Lung (tissue), 12 donors: ENCODE results near the gene SDK1. TPM values are rescaled to one million over a fixed set of nuclear protein-coding genes. Genes with fewer than 3 reads are reported as not detected.

ENCODE experiments used
- ATAC-seq: fragments of 200-7000 bp; cut with Tn5 transposase; one replicate; pipeline ENCODE4 v1.9.1; 2020; ENCODE audit warnings: moderate number of reproducible peaks; ENCODE audit not compliant: insufficient read depth, low FRiP score
- DNase-seq, 3 donors: peaks; one replicate each; pipeline ENCODE4 v3.0.0-alpha.2; 2013 to 2017
- H3K27ac ChIP-seq, 2 donors: one replicate each; pipeline ENCODE4 v1.5.1; 2013; ENCODE audit warnings: mild to moderate bottlenecking in 2 of 2, moderate library complexity in 2 of 2, control low read depth in 1 of 2, inconsistent platforms in 1 of 2, low read depth in 1 of 2, low read length in 1 of 2
- H3K27me3 ChIP-seq, 3 donors: one replicate each; pipeline ENCODE4 v1.5.1; 2013; ENCODE audit warnings: low read length in 2 of 3; ENCODE audit not compliant: control insufficient read depth in 3 of 3, insufficient read depth in 3 of 3
- H3K36me3 ChIP-seq, 4 donors: one replicate each; pipeline ENCODE4 v1.5.1; 2013; ENCODE audit warnings: low read length in 4 of 4, mild to moderate bottlenecking in 1 of 4, moderate library complexity in 1 of 4; ENCODE audit not compliant: control insufficient read depth in 4 of 4, insufficient read depth in 4 of 4
- H3K4me1 ChIP-seq, 5 donors: one replicate each; pipeline ENCODE4 v1.5.1; 2013; ENCODE audit warnings: low read length in 5 of 5, mild to moderate bottlenecking in 2 of 5, moderate library complexity in 1 of 5; ENCODE audit not compliant: control insufficient read depth in 5 of 5, insufficient read depth in 5 of 5
- H3K4me3 ChIP-seq: one replicate; pipeline ENCODE4 v1.5.1; 2013; ENCODE audit warnings: mild to moderate bottlenecking, control low read depth, moderate library complexity
- H3K9ac ChIP-seq, 2 donors: one replicate each; pipeline ENCODE4 v1.5.1; 2013; ENCODE audit warnings: low read length in 2 of 2, control low read depth in 1 of 2; ENCODE audit not compliant: insufficient read depth in 1 of 2
- H3K9me3 ChIP-seq, 4 donors: one replicate each; pipeline ENCODE4 v1.5.1; 2013; ENCODE audit warnings: low read length in 3 of 4, mild to moderate bottlenecking in 1 of 4, moderate library complexity in 1 of 4; ENCODE audit not compliant: control insufficient read depth in 4 of 4, insufficient read depth in 3 of 4
- WGBS, 2 donors: extraction: QIAGEN DNeasy Blood & Tissue Kit; methylation state at CpG; one replicate each; pipeline ENCODE4 v1.1.7; 2013; 5-methylcytosine and 5-hydroxymethylcytosine counted together
- polyA plus RNA-seq, 2 donors: library from polyadenylated mRNA; stranded (reverse); fragments of 200-250 nt; gene quantifications; one replicate each; pipeline ENCODE4 v1.2.1, GENCODE V29; 2013
- total RNA-seq, 2 donors: library from RNA; depleted of rRNA in 1 of 2; stranded (reverse); fragments of >200 nt in 1 of 2; gene quantifications; one replicate each; pipeline ENCODE4 v1.2.1, GENCODE V29; 2014 to 2021
- TF ChIP-seq, protein P1 (sequence below): IDR thresholded peaks from 2 replicates; pipeline ENCODE4 v1.5.1; 2012; ENCODE audit warnings: mild to moderate bottlenecking; ENCODE audit errors: control extremely low read depth, extremely low read depth
- donor health status: control.
- donor health status: control.
- donor health status: Bipolar disorder and iron deficiency.
- donor health status: healthy.
- donor health status: DM: yes; HTN: yes; CAD: no.

The SDK1 gene
- total and polyA plus RNA-seq, 4 donors: 3.7 to 30.1 (median 12.7) TPM

- Histone ChIP-seq H3K27me3 (no peaks in the 10 kb centered on the region), H3K9ac (no peak overlapping the region), H3K36me3 (peaks cover 0 to 13% (median 4%) of the 10 kb centered on the region in 4 donors), H3K4me1 (no peaks in the 10 kb centered on the region), H3K27ac (no peak overlapping the region), H3K4me3 (no peak overlapping the region), H3K9me3 (peaks cover 0 to 2% (median 0%) of the 10 kb centered on the region in 4 donors)
- no peak for ATAC-seq
- no peak for DNase-seq
- TF ChIP-seq, protein P1, sequence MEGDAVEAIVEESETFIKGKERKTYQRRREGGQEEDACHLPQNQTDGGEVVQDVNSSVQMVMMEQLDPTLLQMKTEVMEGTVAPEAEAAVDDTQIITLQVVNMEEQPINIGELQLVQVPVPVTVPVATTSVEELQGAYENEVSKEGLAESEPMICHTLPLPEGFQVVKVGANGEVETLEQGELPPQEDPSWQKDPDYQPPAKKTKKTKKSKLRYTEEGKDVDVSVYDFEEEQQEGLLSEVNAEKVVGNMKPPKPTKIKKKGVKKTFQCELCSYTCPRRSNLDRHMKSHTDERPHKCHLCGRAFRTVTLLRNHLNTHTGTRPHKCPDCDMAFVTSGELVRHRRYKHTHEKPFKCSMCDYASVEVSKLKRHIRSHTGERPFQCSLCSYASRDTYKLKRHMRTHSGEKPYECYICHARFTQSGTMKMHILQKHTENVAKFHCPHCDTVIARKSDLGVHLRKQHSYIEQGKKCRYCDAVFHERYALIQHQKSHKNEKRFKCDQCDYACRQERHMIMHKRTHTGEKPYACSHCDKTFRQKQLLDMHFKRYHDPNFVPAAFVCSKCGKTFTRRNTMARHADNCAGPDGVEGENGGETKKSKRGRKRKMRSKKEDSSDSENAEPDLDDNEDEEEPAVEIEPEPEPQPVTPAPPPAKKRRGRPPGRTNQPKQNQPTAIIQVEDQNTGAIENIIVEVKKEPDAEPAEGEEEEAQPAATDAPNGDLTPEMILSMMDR: no peak
- 95 to 97% methylated on average over 16 of the region's 16 CpGs for WGBS, 2 donors
Measured at GRCh38 chr7:4178416-4178815, 877.4 kb downstream of the SDK1 start.

GRCh38 chr7:4178916-4179687, 878.0 kb downstream of the SDK1 start:
- WGBS, 2 donors: 91 to 95% methylated on average over 23 of the region's 23 CpGs
- Histone ChIP-seq H3K27me3 (no peaks in the 10 kb centered on the region), H3K9ac (no peak overlapping the region), H3K9me3 (peaks cover 0 to 2% (median 0%) of the 10 kb centered on the region in 4 donors), H3K4me3 (no peak overlapping the region), H3K27ac (no peak overlapping the region), H3K4me1 (no peaks in the 10 kb centered on the region), H3K36me3 (peaks cover 0 to 13% (median 4%) of the 10 kb centered on the region in 4 donors)
- ATAC-seq (no peak), DNase-seq (no peak)
- TF ChIP-seq, protein P1: no peak

- Histone ChIP-seq H3K4me3 (no peak overlapping the region), H3K27me3 (no peaks in the 10 kb centered on the region), H3K36me3 (peaks cover 0 to 10% (median 4%) of the 10 kb centered on the region in 4 donors), H3K4me1 (no peaks in the 10 kb centered on the region), H3K27ac (no peak overlapping the region), H3K9ac (no peak overlapping the region), H3K9me3 (peaks cover 0 to 2% (median 0%) of the 10 kb centered on the region in 4 donors)
- ATAC-seq (no peak), DNase-seq (no peak)
- TF ChIP-seq, protein P1: no peak
- 92 to 93% methylated on average over 21 to 24 of the region's 24 CpGs for WGBS, 2 donors
Measured at GRCh38 chr7:4179688-4180380, 878.8 kb downstream of the SDK1 start.
